H1 (cell line): ENCODE data around the gene PRPF6. TPM values are rescaled to one million over a fixed set of nuclear protein-coding genes. Genes with fewer than 3 reads are reported as not detected.

Source experiments
- ASH2L ChIP-seq: fragments of 200-600, 300-600 bp; sonication (generic); IDR thresholded peaks from one replicate; pipeline ENCODE4 v1.7.1; 2017; ENCODE audit warnings: low read length
- BRCA1 ChIP-seq: IDR thresholded peaks from 2 replicates; pipeline ENCODE4 v1.6.1; 2012; ENCODE audit warnings: low read depth, low read length, improper control_type of control experiment
- CHD7 ChIP-seq: fragments of 300-600 bp; sonication (generic); IDR thresholded peaks from 2 replicates; pipeline ENCODE4 v1.7.1; 2012; ENCODE audit warnings: low read length, moderate library complexity, mild to moderate bottlenecking, inconsistent platforms; ENCODE audit not compliant: insufficient replicate concordance
- EP300 ChIP-seq, 2 experiments: IDR thresholded peaks; 1 replicate in 1 of 2; 2 replicates in 1 of 2; pipeline ENCODE4 v1.6.1; 2011 to 2012; ENCODE audit warnings: low read depth in 2 of 2, low read length in 2 of 2, mild to moderate bottlenecking in 2 of 2, borderline replicate concordance in 1 of 2, inconsistent platforms in 1 of 2, moderate library complexity in 1 of 2
- GTF2F1 ChIP-seq: IDR thresholded peaks from 2 replicates; pipeline ENCODE4 v1.6.1; 2012; ENCODE audit warnings: low read depth, low read length, improper control_type of control experiment, borderline replicate concordance
- MAX ChIP-seq: IDR thresholded peaks from 2 replicates; pipeline ENCODE4 v1.6.1; 2012; ENCODE audit warnings: inconsistent platforms
- SP1 ChIP-seq: IDR thresholded peaks from 2 replicates; pipeline ENCODE4 v1.6.1; 2011; ENCODE audit warnings: low read depth, low read length
- SRF ChIP-seq: IDR thresholded peaks from 2 replicates; pipeline ENCODE4 v1.6.1; 2011; ENCODE audit warnings: mild to moderate bottlenecking, low read depth, low read length, moderate library complexity
- TAF7 ChIP-seq: optimal IDR thresholded peaks from 2 replicates; pipeline ENCODE3; 2011; ENCODE audit warnings: low read depth, mild to moderate bottlenecking, inconsistent platforms, low read length, moderate library complexity, borderline replicate concordance
- polyA plus RNA-seq, 7 experiments: library from polyadenylated mRNA; depleted of rRNA in 3 of 7; stranded (reverse) in 5 of 7; unstranded in 2 of 7; fragments of >200 nt in 5 of 7; fragments of 200-250 nt in 2 of 7; gene quantifications; 1 replicate in 5 of 7; 2 replicates in 1 of 7; 4 replicates in 1 of 7; pipeline versions ENCODE4 v1.2.1 to v1.2.3, GENCODE V29; 2011 to 2013; ENCODE audit warnings: missing spikeins in 2 of 7, mixed read lengths in 2 of 7
- total RNA-seq: library from RNA; stranded (reverse); fragmentation: NEBNext Ultra II Directional; extraction: Animal tissue kit (Norgen Biotek cat#: 25700); gene quantifications from 2 replicates; pipeline ENCODE4 v1.2.1, GENCODE V29; 2021

The PRPF6 gene
- total and polyA plus RNA-seq, 2 of the 8 experiments (the other 6 are each of a cell fraction or from before 2014, with no cell fraction given) = 27.9 to 76.9 TPM

GRCh38 chr20:64041781-64042053 lies 60.8 kb downstream of the PRPF6 start (continued):
- no peak for TF ChIP-seq CHD7
- no peak for TF ChIP-seq EP300 (IDR thresholded peaks at IDR 0.05; ENCODE audit: borderline replicate concordance in 1 of 2, low read depth in 2 of 2, low read length in 2 of 2)
- TF ChIP-seq GTF2F1 = no peak
- TF ChIP-seq ASH2L = no peak
- TF ChIP-seq SRF = no peak
- no peak for TF ChIP-seq SP1
- no peak for TF ChIP-seq TAF7
- TF ChIP-seq MAX = no peak
- TF ChIP-seq BRCA1 = no peak
